Rectal smooth muscle tissue (tissue), 1 donor: ENCODE results near the gene ECE2.

Experiments
- H3K27ac ChIP-seq: one replicate; pipeline ENCODE4 v1.7.0; 2013; ENCODE audit warnings: low read depth, low read length, inconsistent platforms
- H3K27me3 ChIP-seq: one replicate; pipeline ENCODE4 v1.7.0; 2013; ENCODE audit warnings: low read length; ENCODE audit not compliant: control insufficient read depth, insufficient read depth
- H3K36me3 ChIP-seq: one replicate; pipeline ENCODE4 v1.7.0; 2013; ENCODE audit warnings: low read length; ENCODE audit not compliant: control insufficient read depth, insufficient read depth
- H3K4me1 ChIP-seq: one replicate; pipeline ENCODE4 v1.7.0; 2013; ENCODE audit warnings: low read length; ENCODE audit not compliant: control insufficient read depth, insufficient read depth
- H3K4me3 ChIP-seq: one replicate; pipeline ENCODE4 v1.7.0; 2013; ENCODE audit warnings: low read length
- H3K9ac ChIP-seq: one replicate; pipeline ENCODE4 v1.7.0; 2013; ENCODE audit warnings: low read length

ECE2 gene

DNA sequence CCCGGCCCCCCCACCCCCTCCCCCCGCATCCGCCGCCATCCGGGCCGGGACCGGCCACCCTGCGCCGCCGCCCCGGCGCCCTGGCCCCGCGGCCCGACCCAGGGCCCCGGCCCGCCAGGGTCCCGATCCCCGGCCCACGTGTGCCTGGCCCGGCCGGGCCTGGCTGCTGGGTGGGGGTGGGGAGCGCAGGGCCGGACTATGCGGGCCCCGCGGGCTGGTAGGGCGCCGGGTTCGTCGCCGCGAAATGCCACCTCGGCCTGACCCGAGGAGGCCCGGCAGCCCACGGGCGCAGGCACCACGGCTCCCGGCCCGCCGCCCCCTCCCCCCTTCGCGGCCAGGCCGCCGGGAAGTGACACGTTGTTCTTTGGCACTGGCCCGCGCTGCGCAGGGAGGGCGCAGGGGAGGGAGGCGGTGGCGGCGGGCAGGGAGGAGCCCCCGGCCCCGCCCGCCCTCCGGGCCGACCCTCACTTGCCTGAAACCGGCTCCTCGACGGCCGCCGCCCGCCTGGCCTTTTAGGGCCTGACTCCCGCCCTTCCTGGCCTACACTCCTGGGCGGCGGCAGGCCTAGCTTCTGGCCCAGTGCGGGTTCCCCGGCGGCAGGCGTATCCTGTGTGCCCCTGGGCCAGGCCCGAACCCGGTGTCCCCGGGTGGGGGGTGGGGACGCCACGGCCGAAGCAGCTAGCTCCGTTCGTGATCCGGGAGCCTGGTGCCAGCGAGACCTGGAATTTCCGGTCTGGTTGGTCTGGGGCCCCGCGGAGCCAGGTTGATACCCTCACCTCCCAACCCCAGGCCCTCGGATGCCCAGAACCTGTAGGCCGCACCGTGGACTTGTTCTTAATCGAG is 39.1 kb downstream of the ECE2 start:
- Histone ChIP-seq H3K4me1 (peaks cover 18% of the 10 kb centered on the region), H3K27ac (peak overlapping the region; percentile 98), H3K36me3 (peaks cover 5% of the 10 kb centered on the region), H3K9ac (peak overlapping the region; percentile 99), H3K27me3 (no peaks in the 10 kb centered on the region), H3K4me3 (peak overlapping the region; percentile 94)

DNA sequence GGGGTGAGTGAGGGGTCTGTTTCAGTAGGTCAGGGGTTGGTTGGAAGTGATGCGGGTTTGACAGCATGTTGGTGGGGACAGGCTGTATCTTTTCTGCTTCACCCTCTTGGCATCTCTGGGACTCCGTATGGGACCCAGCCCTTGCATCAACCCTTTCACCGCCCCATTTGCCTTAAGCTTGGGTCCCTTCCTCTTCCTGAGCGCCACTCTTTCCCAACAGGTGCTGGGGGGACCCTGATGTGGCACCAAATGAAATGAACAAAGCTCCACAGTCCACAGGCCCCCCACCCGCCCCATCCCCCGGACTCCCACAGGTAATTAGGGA is 39.7 kb downstream of the ECE2 start:
- H3K27ac ChIP-seq = peak overlapping the region; percentile 98
- H3K36me3 ChIP-seq = peaks cover 6% of the 10 kb centered on the region
- no peaks in the 10 kb centered on the region for H3K27me3 ChIP-seq
- peaks cover 22% of the 10 kb centered on the region for H3K4me1 ChIP-seq
- H3K4me3 ChIP-seq = peak overlapping the region; percentile 94
- H3K9ac ChIP-seq = peak overlapping the region; percentile 99

DNA sequence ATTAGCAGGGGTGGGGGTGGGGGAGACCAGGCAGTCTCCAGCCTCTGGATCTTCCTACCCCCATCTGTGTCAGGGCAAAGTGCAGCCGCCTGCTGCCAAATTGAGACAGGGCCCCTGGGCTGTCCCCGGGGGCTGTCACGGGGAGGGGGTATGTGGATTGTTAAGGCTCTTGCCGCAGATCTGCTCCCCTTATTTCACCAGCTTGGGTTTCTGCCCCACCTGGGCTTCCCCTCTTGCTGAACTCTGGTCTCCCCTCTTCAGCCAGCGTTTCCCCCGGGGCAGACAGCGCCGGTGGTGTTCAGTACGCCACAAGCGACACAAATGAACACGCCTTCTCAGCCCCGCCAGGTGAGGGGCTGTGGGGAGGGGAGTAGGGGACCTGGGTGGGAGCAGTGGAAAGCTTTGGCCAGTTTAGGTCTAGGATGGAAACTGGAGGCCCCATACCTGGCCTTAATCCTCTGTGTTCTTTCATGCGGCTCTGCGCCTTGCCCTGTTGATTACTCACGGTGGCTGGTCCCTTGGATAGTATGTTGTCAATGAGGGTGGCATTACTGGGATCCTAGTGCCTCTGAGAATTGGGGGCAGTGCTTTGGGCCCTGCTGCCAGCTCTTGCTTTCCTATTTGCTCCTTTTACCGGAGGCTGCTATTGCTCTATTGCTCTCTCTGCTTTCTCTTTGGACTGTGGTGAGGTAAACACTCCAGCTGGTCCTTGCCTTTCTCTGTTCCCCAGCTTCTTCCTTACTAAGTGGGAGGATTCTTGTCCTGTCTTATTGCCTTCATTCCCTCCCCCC is 40.2 kb downstream of the ECE2 start:
- Histone ChIP-seq H3K27ac (peak overlapping the region; percentile 98), H3K4me1 (peaks cover 25% of the 10 kb centered on the region), H3K4me3 (peak overlapping the region; percentile 94), H3K9ac (peak overlapping the region; percentile 24), H3K27me3 (no peaks in the 10 kb centered on the region), H3K36me3 (peaks cover 11% of the 10 kb centered on the region)

DNA sequence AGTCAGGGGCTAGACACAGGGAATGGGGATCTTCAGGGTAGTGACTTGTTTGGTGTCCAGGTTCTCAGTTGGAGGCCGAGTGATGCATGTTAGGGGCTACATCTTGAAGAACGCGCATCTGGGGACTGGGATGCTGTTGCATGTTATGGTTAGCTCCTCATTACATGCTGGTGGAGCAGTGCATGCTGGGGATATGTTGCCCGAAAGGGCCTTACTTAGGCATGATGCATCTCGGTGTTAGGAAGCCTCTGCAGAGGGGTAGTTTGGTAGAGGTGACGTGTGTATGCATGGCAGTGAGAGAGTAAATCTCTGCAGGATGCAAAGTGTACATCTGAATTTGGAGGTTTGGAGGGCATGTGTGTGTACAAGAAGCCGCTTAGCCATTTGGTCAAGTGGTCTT is 41.0 kb downstream of the ECE2 start:
- Histone ChIP-seq H3K27me3 (no peaks in the 10 kb centered on the region), H3K4me1 (peaks cover 25% of the 10 kb centered on the region), H3K9ac (no peak overlapping the region), H3K4me3 (peak overlapping the region; percentile 94), H3K36me3 (peaks cover 19% of the 10 kb centered on the region), H3K27ac (peak overlapping the region; percentile 98)

DNA sequence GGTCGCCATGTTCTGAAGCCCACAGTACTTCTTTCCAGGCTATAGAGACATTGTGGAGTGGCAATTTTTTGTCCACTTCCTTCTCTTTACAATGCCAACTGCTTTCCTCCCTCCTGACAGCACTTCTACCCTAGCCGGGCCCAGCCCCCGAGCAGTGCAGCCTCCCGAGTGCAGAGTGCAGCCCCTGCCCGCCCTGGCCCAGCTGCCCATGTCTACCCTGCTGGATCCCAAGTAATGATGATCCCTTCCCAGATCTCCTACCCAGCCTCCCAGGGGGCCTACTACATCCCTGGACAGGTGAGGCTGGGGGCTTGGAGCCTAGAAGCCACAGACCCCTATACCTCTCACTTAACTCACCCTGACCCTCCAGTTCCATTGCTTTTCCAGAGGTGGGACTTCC is 41.4 kb downstream of the ECE2 start:
- H3K4me3 ChIP-seq = peak overlapping the region; percentile 94
- no peak overlapping the region for H3K9ac ChIP-seq
- H3K36me3 ChIP-seq = peaks cover 23% of the 10 kb centered on the region
- no peak overlapping the region for H3K27ac ChIP-seq
- H3K4me1 ChIP-seq = peaks cover 25% of the 10 kb centered on the region
- H3K27me3 ChIP-seq = no peaks in the 10 kb centered on the region

DNA sequence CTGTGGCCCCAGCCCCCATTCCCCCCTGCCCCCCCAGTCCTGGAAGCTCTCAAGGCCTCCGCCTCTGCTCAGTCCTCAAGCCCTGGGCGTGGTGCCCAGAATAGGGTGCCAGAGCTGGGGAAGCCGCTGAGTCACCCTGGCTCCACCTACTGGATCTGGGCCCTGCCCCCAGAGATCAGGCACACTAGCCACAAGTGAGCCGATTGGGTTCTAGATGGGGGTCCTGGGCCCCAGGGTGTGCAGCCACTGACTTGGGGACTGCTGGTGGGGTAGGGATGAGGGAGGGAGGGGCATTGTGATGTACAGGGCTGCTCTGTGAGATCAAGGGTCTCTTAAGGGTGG is 44.3 kb downstream of the ECE2 start:
- Histone ChIP-seq H3K9ac (no peak overlapping the region), H3K36me3 (peaks cover 50% of the 10 kb centered on the region), H3K4me3 (peak overlapping the region; percentile 56), H3K27me3 (no peaks in the 10 kb centered on the region), H3K4me1 (peaks cover 25% of the 10 kb centered on the region), H3K27ac (peak overlapping the region; percentile 97)

DNA sequence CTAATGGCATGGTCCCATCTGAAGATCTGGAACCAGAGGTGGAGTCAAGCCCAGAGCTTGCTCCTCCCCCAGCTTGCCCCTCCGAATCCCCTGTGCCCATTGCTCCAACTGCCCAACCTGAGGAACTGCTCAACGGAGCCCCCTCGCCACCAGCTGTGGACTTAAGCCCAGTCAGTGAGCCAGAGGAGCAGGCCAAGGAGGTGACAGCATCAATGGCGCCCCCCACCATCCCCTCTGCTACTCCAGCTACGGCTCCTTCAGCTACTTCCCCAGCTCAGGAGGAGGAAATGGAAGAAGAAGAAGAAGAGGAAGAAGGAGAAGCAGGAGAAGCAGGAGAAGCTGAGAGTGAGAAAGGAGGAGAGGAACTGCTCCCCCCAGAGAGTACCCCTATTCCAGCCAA is 45.8 kb downstream of the ECE2 start:
- H3K27ac ChIP-seq = no peak overlapping the region
- no peak overlapping the region for H3K9ac ChIP-seq
- H3K4me3 ChIP-seq = no peak overlapping the region
- H3K4me1 ChIP-seq = peaks cover 18% of the 10 kb centered on the region
- H3K36me3 ChIP-seq = peaks cover 64% of the 10 kb centered on the region
- H3K27me3 ChIP-seq = no peaks in the 10 kb centered on the region

DNA sequence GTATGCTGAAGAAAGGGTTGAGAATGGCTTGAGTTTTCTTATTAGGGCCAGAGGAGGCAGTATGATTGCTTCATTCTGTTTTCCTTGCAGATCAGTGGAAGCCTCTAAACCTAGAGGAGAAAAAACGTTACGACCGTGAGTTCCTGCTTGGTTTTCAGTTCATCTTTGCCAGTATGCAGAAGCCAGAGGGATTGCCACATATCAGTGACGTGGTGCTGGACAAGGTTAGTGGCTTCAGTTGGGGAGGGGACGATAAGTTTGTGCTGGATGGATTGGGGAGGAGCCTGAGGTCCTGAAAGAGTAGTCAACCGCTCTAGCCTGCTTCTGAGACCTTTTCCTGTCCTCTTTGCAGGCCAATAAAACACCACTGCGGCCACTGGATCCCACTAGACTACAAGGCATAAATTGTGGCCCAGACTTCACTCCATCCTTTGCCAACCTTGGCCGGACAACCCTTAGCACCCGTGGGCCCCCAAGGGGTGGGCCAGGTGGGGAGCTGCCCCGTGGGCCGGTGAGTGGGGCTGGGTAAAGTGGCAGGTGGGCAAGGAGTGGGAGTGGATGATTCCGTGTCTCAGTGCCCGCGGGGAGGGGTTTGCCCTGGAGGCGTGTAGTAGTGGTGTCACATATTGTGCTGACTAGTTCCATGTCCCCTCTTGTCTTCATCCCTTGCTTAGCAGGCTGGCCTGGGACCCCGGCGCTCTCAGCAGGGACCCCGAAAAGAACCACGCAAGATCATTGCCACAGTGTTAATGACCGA is 47.1 kb downstream of the ECE2 start:
- Histone ChIP-seq H3K36me3 (peaks cover 71% of the 10 kb centered on the region), H3K4me3 (no peak overlapping the region), H3K27ac (no peak overlapping the region), H3K9ac (no peak overlapping the region), H3K4me1 (peaks cover 18% of the 10 kb centered on the region), H3K27me3 (no peaks in the 10 kb centered on the region)

DNA sequence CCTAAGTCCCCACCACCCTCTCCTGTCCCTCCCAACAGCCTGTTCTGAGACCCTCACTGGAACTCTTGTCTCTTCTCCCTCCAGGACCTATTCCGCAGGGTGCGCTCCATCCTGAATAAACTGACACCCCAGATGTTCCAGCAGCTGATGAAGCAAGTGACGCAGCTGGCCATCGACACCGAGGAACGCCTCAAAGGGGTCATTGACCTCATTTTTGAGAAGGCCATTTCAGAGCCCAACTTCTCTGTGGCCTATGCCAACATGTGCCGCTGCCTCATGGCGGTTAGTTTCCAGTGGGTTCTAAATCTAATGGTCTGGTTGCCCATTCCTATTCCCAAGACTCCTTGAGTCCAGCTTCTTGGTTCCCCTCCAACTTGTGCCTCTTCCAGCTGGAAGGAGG is 47.9 kb downstream of the ECE2 start:
- Histone ChIP-seq H3K9ac (no peak overlapping the region), H3K4me3 (no peak overlapping the region), H3K4me1 (peaks cover 17% of the 10 kb centered on the region), H3K36me3 (peaks cover 77% of the 10 kb centered on the region), H3K27me3 (no peaks in the 10 kb centered on the region), H3K27ac (no peak overlapping the region)

DNA sequence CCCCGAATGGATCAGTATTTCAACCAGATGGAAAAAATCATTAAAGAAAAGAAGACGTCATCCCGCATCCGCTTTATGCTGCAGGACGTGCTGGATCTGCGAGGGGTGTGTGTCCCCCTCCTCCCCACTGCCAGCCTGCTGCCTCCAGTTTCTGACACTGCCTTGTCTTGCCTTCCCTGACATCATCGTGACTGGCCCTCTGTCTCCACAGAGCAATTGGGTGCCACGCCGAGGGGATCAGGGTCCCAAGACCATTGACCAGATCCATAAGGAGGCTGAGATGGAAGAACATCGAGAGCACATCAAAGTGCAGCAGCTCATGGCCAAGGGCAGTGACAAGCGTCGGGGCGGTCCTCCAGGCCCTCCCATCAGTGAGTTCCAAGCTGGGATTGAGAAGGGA is 49.4 kb downstream of the ECE2 start:
- H3K9ac ChIP-seq = no peak overlapping the region
- H3K36me3 ChIP-seq = peaks cover 83% of the 10 kb centered on the region
- no peak overlapping the region for H3K4me3 ChIP-seq
- no peaks in the 10 kb centered on the region for H3K27me3 ChIP-seq
- H3K27ac ChIP-seq = no peak overlapping the region
- peaks cover 5% of the 10 kb centered on the region for H3K4me1 ChIP-seq

DNA sequence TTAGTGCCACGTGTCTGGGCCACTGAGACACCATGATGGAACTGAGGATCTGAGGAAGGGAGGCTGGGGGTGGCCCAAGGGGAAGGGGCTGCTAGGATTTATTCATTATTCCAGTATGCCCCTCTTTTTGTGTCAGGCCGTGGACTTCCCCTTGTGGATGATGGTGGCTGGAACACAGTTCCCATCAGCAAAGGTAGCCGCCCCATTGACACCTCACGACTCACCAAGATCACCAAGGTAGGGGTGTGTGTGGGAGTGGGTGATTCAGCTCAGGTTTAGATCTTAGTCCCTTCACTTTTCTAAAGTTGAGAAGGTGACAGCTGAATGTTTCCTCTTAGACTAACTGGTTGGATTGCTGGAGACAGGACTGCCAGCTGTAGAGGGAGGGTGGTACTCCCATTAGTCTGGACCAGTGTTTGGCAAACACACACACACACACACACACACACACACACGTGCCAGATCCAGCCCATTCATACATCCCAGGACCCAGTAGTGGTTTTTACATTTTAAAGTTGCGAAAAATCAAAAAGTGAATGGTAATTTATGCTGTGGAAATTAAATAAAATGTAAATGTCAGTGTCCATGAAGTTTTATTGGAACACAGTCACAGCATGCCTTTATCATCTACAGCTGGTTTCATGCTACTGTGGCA is 50.0 kb downstream of the ECE2 start:
- Histone ChIP-seq H3K9ac (no peak overlapping the region), H3K4me1 (no peaks in the 10 kb centered on the region), H3K27me3 (no peaks in the 10 kb centered on the region), H3K36me3 (peaks cover 80% of the 10 kb centered on the region), H3K4me3 (no peak overlapping the region), H3K27ac (no peak overlapping the region)

DNA sequence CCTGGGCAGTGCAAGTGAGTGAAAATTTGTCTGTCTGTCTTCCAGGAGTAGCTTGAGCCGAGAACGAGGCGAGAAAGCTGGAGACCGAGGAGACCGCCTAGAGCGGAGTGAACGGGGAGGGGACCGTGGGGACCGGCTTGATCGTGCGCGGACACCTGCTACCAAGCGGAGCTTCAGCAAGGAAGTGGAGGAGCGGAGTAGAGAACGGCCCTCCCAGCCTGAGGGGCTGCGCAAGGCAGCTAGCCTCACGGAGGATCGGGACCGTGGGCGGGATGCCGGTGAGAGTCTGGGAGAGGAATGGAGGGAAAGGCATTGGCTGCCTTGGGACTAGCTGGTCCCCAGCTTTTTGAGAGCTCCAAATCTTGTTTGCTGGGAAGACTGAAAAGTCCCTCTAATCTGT is 51.3 kb downstream of the ECE2 start:
- Histone ChIP-seq H3K27me3 (no peaks in the 10 kb centered on the region), H3K27ac (no peak overlapping the region), H3K4me1 (no peaks in the 10 kb centered on the region), H3K4me3 (no peak overlapping the region), H3K9ac (no peak overlapping the region), H3K36me3 (peaks cover 80% of the 10 kb centered on the region)
